Activated naive CD8-positive, alpha-beta T cell treated with anti-CD3 and anti-CD28 coated beads, Interleukin-2, amount 10 ng/mL, durations not matched to agents 7 days and 5 days (primary cell): ENCODE measurements around the gene ATXN2L. TPM values are rescaled to one million over a fixed set of nuclear protein-coding genes. Genes with fewer than 3 reads are reported as not detected.
A peak's percentile ranks its signal among the peaks of the same experiment; 100 is the strongest.
"Not testable (repeated sequence)": the region's sequence is repeated elsewhere in the genome, so short reads cannot be mapped to it uniquely, and the experiment has no call there.

ENCODE experiments used
- ATAC-seq: fragments of 150-1000 bp; cut with Tn5 transposase; one replicate; pipeline ENCODE4 v1.10.0; 2021; ENCODE audit warnings: low read depth, moderate library complexity
- POLR2A ChIA-PET: fragments of 350-600 bp; sonication (Branson Sonifier 250); formaldehyde crosslinking; loops from one replicate; lab custom pipeline; 2021; ENCODE audit warnings: antibody characterized with exemption; lab: Charles Lee
- DNase-seq: peaks from one replicate; pipeline ENCODE4 v3.0.0; 2021
- H3K27ac Mint-ChIP-seq: one replicate; pipeline ENCODE4 v1.8.0; 2022; ENCODE audit warnings: mild to moderate bottlenecking, mixed read lengths
- H3K27me3 Mint-ChIP-seq: one replicate; pipeline ENCODE4 v1.8.0; 2022; ENCODE audit warnings: mild to moderate bottlenecking, moderate library complexity, mixed read lengths
- H3K36me3 Mint-ChIP-seq: one replicate; pipeline ENCODE4 v1.8.0; 2021; ENCODE audit warnings: mild to moderate bottlenecking, mixed read lengths
- H3K4me1 Mint-ChIP-seq: one replicate; pipeline ENCODE4 v1.8.0; 2021; ENCODE audit warnings: mixed read lengths
- H3K4me3 Mint-ChIP-seq: one replicate; pipeline ENCODE4 v1.8.0; 2022; ENCODE audit warnings: mild to moderate bottlenecking, moderate library complexity, mixed read lengths
- H3K9me3 Mint-ChIP-seq: one replicate; pipeline ENCODE4 v1.8.0; 2021; ENCODE audit warnings: mixed read lengths
- total RNA-seq, 2 experiments: library from RNA; stranded (reverse); gene quantifications; one replicate each; pipeline ENCODE4 v1.2.3, GENCODE V29; 2021

The ATXN2L gene
- total RNA-seq, 2 experiments from 2014 or later, result 296 to 304 TPM

GRCh38 chr16:28865722-28866453, 43.1 kb downstream of the ATXN2L start:
- H3K4me3 Mint-ChIP-seq, result no peak overlapping the region
- peaks cover 19% of the 10 kb centered on the region for H3K4me1 Mint-ChIP-seq
- H3K36me3 Mint-ChIP-seq, result peaks cover 12% of the 10 kb centered on the region
- DNase-seq (no peak), ATAC-seq (no peak)
- H3K9me3 Mint-ChIP-seq, result no peaks in the 10 kb centered on the region
- no peaks in the 10 kb centered on the region for H3K27me3 Mint-ChIP-seq
- POLR2A ChIA-PET, result interaction anchor here (0.7 to 5.3 kb wide), 3 partner anchors 14 to 19 kb away, joined by 6 to 100 read pairs (median 46); partner anchors contain the start of genes ATP2A1 and TUFM
- no peak overlapping the region for H3K27ac Mint-ChIP-seq

- POLR2A ChIA-PET, result interaction anchor here (0.7 to 4.6 kb wide), 2 partner anchors 13 to 19 kb away, joined by 6 to 46 read pairs; partner anchors contain the start of gene ATP2A1
- DNase-seq, result no peak
- peaks cover 19% of the 10 kb centered on the region for H3K4me1 Mint-ChIP-seq
- no peak overlapping the region for H3K27ac Mint-ChIP-seq
- peaks cover 12% of the 10 kb centered on the region for H3K36me3 Mint-ChIP-seq
- H3K9me3 Mint-ChIP-seq, result no peaks in the 10 kb centered on the region
- no peak for ATAC-seq
- H3K4me3 Mint-ChIP-seq, result no peak overlapping the region
- no peaks in the 10 kb centered on the region for H3K27me3 Mint-ChIP-seq
Measured at GRCh38 chr16:28866454-28866804, 43.6 kb downstream of the ATXN2L start.

GRCh38 chr16:28867241-28867640, 44.4 kb downstream of the ATXN2L start:
- Mint-ChIP-seq H3K4me1 (peaks cover 14% of the 10 kb centered on the region), H3K9me3 (no peaks in the 10 kb centered on the region), H3K27me3 (no peaks in the 10 kb centered on the region), H3K27ac (no peak overlapping the region), H3K4me3 (no peak overlapping the region), H3K36me3 (peaks cover 12% of the 10 kb centered on the region)
- POLR2A ChIA-PET, result no interaction called here
- no peak for DNase-seq
- no peak for ATAC-seq

GRCh38 chr16:28867646-28868045, 44.8 kb downstream of the ATXN2L start:
- DNase-seq, H3K27me3 Mint-ChIP-seq, ATAC-seq, H3K9me3 Mint-ChIP-seq, H3K27ac Mint-ChIP-seq, H3K4me3 Mint-ChIP-seq, POLR2A ChIA-PET: not testable (repeated sequence)
- Mint-ChIP-seq H3K4me1 (peaks cover 15% of the 10 kb centered on the region), H3K36me3 (peaks cover 12% of the 10 kb centered on the region)

GRCh38 chr16:28869201-28869600, 46.4 kb downstream of the ATXN2L start:
- peaks cover 16% of the 10 kb centered on the region for H3K4me1 Mint-ChIP-seq
- no peak overlapping the region for H3K4me3 Mint-ChIP-seq
- ATAC-seq (no peak), DNase-seq (no peak)
- no peaks in the 10 kb centered on the region for H3K27me3 Mint-ChIP-seq
- POLR2A ChIA-PET, result no interaction called here
- no peak overlapping the region for H3K27ac Mint-ChIP-seq
- H3K9me3 Mint-ChIP-seq, result no peaks in the 10 kb centered on the region
- peaks cover 12% of the 10 kb centered on the region for H3K36me3 Mint-ChIP-seq

GRCh38 chr16:28872952-28873351, 50.2 kb downstream of the ATXN2L start:
- Mint-ChIP-seq H3K27ac (no peak overlapping the region), H3K36me3 (peaks cover 5% of the 10 kb centered on the region), H3K4me1 (peaks cover 8% of the 10 kb centered on the region), H3K4me3 (no peak overlapping the region), H3K9me3 (no peaks in the 10 kb centered on the region), H3K27me3 (no peaks in the 10 kb centered on the region)
- DNase-seq (no peak), ATAC-seq (no peak)
- POLR2A ChIA-PET, result interaction anchor here (1.2 to 1.8 kb wide), 2 partner anchors 10 to 71 kb away, joined by 5 to 7 read pairs; no protein-coding TSS in a partner anchor

GRCh38 chr16:28873543-28874201, 50.9 kb downstream of the ATXN2L start:
- peaks cover 11% of the 10 kb centered on the region for H3K4me1 Mint-ChIP-seq
- ATAC-seq (peak; percentile 80), DNase-seq (peak; percentile 74)
- peaks cover 5% of the 10 kb centered on the region for H3K36me3 Mint-ChIP-seq
- POLR2A ChIA-PET, result interaction anchor here (1.2 to 1.8 kb wide), 2 partner anchors 11 to 70 kb away, joined by 5 to 7 read pairs; no protein-coding TSS in a partner anchor
- no peaks in the 10 kb centered on the region for H3K9me3 Mint-ChIP-seq
- no peaks in the 10 kb centered on the region for H3K27me3 Mint-ChIP-seq
- H3K4me3 Mint-ChIP-seq, result no peak overlapping the region
- no peak overlapping the region for H3K27ac Mint-ChIP-seq

- POLR2A ChIA-PET, result interaction anchor here (1.8 kb wide), 1 partner anchor 70 kb away, joined by 7 read pairs; no protein-coding TSS in a partner anchor
- DNase-seq, result no peak
- Mint-ChIP-seq H3K4me1 (peaks cover 18% of the 10 kb centered on the region), H3K9me3 (no peaks in the 10 kb centered on the region), H3K27me3 (no peaks in the 10 kb centered on the region), H3K27ac (no peak overlapping the region), H3K36me3 (peaks cover 3% of the 10 kb centered on the region), H3K4me3 (no peak overlapping the region)
- ATAC-seq, result no peak
Measured at GRCh38 chr16:28874406-28874805, 51.6 kb downstream of the ATXN2L start.

GRCh38 chr16:28875134-28876018, 52.6 kb downstream of the ATXN2L start:
- ATAC-seq (no peak), DNase-seq (no peak)
- H3K9me3 Mint-ChIP-seq, result no peaks in the 10 kb centered on the region
- H3K4me3 Mint-ChIP-seq, result no peak overlapping the region
- POLR2A ChIA-PET, result no interaction called here
- H3K27me3 Mint-ChIP-seq, result no peaks in the 10 kb centered on the region
- peaks cover 20% of the 10 kb centered on the region for H3K4me1 Mint-ChIP-seq
- no peak overlapping the region for H3K27ac Mint-ChIP-seq
- no peaks in the 10 kb centered on the region for H3K36me3 Mint-ChIP-seq

- H3K27ac Mint-ChIP-seq, result no peak overlapping the region
Measured at GRCh38 chr16:28876019-28876659, 53.3 kb downstream of the ATXN2L start.

GRCh38 chr16:28876973-28877654, 54.3 kb downstream of the ATXN2L start:
- Mint-ChIP-seq H3K4me1 (peaks cover 28% of the 10 kb centered on the region), H3K27me3 (no peaks in the 10 kb centered on the region), H3K4me3 (no peak overlapping the region), H3K36me3 (no peaks in the 10 kb centered on the region), H3K9me3 (no peaks in the 10 kb centered on the region), H3K27ac (peak overlapping the region; percentile 65)
- ATAC-seq, result no peak
- POLR2A ChIA-PET, result no interaction called here
- DNase-seq, result no peak

More at GRCh38 chr16:28876019-28876659, 53.3 kb downstream of the ATXN2L start:
- H3K4me1 Mint-ChIP-seq, result peaks cover 26% of the 10 kb centered on the region
- no peaks in the 10 kb centered on the region for H3K9me3 Mint-ChIP-seq
- H3K27me3 Mint-ChIP-seq, result no peaks in the 10 kb centered on the region
- POLR2A ChIA-PET, result no interaction called here
- no peak for ATAC-seq
- H3K36me3 Mint-ChIP-seq, result no peaks in the 10 kb centered on the region
- DNase-seq, result no peak
- no peak overlapping the region for H3K4me3 Mint-ChIP-seq

- POLR2A ChIA-PET, result interaction anchor here (4.0 kb wide), 1 partner anchor 14 kb away, joined by 46 read pairs; the partner anchor contains the start of gene SH2B1
- no peak for DNase-seq
- H3K4me3 Mint-ChIP-seq, result peak overlapping the region; percentile 47
- peaks cover 26% of the 10 kb centered on the region for H3K4me1 Mint-ChIP-seq
- no peaks in the 10 kb centered on the region for H3K9me3 Mint-ChIP-seq
- no peaks in the 10 kb centered on the region for H3K36me3 Mint-ChIP-seq
- H3K27ac Mint-ChIP-seq, result peak overlapping the region; percentile 26
- no peaks in the 10 kb centered on the region for H3K27me3 Mint-ChIP-seq
- no peak for ATAC-seq
Measured at GRCh38 chr16:28877655-28878000, 54.8 kb downstream of the ATXN2L start.
